GM21367 (cell line): ENCODE data around the gene SEMA5B.

Experiments used
- ATAC-seq: cut with Tn5 transposase; IDR thresholded peaks from one replicate; pipeline ENCODE4 v1.9.1; 2021; ENCODE audit not compliant: unreplicated experiment

SEMA5B gene

GRCh38 chr3:122945230-122945629, 82.3 kb downstream of the SEMA5B start:
- ATAC-seq = no peak

- no peak for ATAC-seq
These were observed 82.8 kb downstream of the SEMA5B start for GRCh38 chr3:122944671-122945161.

- no peak for ATAC-seq
These were observed 83.8 kb downstream of the SEMA5B start for GRCh38 chr3:122943828-122944190.

- ATAC-seq = no peak
These were observed 84.4 kb downstream of the SEMA5B start for GRCh38 chr3:122942937-122943827.

DNA sequence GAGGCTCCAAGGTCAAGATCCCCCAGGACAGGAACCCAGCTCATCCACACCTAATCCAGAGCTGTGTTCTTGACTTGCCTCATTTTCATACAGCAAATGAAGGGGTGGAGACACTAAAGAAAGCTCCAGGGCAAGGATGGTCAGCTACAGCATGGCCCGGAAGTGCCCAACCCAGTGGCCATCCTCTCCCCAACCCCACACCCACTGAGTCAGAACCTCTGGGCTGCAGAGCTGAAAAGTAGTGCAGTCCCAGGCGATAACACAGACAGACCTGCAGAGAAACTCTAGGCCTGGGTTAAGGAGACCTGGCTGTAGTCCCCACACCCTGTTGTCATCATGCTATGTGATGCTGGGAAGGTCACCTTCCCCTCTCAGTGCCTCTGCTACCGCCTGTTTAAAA, 85.3 kb downstream of the SEMA5B start:
- ATAC-seq = no peak

DNA sequence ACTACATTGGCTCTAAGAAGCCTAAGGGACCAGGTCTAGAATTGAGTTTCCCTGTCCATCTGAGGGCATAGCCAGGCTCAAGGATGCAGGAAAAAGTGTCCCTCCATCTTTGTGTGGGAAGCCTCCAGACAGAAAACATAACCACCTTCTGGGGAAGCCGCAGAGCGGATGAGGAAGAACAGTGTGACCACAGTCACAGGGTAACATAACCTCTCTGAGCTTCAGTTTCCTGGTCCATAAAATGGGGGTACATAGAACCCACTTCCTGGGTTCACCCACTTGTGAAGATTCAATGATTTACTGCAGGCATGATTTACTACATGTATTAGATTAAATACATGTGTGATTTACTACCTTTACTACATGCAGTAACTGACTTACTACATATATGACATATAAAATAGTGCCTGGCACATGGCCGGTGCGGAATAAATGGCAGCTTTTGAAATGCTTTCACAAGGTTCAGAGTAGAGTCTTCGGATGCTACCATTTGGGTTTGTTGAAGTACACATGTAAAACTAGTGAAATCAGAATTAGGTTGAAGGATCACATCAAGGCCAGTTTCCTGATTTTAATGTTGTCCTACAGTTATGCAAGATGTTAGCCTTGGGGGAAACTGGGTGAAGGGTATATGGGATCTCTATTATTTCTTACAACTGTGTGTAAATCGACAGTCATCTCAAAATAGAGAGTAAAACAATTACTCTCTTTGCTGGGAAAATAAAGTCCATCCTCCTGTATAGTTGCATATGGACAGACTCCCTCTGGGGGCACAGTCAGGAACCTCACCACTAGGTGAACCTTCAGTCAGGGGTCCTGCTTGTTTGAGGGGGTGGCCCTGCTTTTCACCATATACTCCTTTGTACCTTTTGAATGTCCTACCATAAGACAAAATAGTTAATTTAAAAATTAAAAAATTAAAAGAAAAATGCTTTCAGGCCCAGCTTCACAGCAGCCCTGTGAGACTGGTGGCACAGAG, 86.0 kb downstream of the SEMA5B start:
- no peak for ATAC-seq

DNA sequence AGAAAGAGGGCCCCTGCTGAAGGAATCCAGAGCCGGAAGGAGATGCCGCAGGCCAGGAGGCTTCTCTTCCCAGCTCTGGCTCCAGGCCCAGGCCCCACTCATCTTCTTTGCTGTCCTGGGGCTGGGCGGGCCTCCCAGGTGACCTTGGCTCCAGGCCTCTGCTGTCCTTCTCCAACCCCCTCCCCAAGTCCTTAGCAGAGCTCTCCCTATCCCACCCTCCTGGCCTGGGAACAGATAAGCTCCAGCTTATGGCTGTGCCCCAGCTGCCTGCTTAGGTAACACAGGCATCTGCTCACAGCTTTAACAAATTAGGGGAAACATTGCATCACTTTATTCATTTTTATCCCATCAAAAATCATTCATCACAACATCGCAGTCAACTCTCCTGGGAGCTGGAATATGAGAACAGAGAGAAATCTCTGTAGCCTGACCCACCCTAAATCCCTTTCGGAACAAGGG, 86.9 kb downstream of the SEMA5B start:
- no peak for ATAC-seq

- no peak for ATAC-seq
These were observed 88.7 kb downstream of the SEMA5B start for GRCh38 chr3:122938783-122939425.

GRCh38 chr3:122937745-122938144, 89.8 kb downstream of the SEMA5B start:
- no peak for ATAC-seq

DNA sequence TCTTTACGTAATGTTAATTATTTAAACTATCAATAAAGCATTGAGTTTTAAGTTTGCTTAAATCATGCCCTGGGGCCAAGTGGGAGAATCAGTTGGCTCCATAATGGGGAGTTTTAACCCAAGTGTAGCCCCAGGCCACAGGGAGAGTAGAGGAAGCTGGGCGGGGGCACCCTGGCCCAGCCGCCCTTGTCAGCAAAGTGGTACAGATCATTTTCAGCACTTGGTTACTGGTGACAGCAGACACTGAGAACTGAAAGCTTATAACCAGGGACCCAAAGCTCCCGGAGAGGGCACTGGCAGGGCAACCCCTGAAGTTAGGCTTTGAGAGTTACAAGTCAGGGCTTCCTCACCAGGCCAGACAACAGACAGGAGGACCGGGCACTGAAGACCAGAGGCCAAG, 90.6 kb downstream of the SEMA5B start:
- ATAC-seq = no peak

DNA sequence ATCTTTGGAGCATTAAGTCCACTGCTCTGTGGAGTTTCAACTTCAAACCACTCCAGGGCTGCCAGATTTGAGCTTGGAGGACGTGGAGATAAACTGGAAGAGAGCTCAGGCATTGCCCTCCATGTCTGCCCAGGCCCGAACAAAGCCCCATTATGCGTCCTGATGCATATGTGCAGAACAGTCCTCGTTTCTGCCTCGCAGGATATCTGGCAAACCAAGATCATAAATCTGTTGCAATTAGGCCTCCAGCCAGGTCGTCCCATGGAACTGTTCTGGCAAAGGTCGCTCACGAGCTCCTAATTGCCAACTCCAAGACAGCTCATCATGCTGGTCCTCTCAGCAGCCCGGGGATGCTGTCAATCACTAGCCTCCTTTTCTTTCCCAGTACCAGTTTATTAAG, 91.2 kb downstream of the SEMA5B start:
- no peak for ATAC-seq

- no peak for ATAC-seq
These were observed 93.3 kb downstream of the SEMA5B start for GRCh38 chr3:122934251-122934650.

- no peak for ATAC-seq
These were observed 95.2 kb downstream of the SEMA5B start for GRCh38 chr3:122932251-122932967.

GRCh38 chr3:122931636-122932035, 95.9 kb downstream of the SEMA5B start:
- ATAC-seq = no peak

GRCh38 chr3:122930063-122930997, 97.2 kb downstream of the SEMA5B start:
- ATAC-seq = no peak

DNA sequence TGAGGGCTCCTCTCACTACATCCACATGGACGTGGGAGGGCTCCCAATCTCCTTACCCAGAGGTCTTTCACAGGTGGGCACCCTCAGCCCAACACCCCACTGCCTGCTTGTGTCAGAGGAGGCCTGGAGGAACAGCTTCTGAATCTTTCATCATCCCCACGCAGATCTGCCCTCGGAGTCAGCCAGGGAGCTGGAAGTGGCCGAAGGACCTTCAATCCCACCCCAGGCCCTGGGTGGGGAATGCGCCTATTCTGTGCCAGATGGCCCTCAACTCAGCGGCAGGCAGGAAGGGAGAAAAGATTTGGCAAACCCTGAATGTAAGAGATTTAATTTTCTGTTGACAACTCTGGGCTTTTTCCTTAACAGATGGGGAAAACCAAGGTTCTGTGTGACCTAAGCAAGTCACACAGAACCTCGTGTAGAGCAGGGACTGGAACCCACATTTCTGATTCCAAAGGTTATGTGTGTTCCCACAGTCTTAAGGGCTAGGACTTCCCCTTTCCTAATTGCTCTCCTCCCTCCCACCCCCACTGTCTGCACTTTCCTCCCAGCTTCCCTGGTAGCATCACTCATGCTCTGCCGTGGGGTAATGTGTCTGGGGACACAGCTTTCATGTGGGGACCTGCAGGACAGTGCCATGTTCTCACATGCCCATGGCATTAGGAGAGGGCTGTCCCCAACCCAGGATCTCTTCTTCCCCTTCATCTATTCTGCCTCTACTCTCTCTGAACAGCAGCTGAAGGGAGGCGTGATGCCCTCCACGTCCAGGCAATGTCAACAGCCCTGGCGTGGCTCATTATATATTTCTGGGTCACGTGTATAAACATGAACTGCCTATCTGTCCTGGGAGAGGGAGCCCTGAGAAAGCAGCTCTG, 98.1 kb downstream of the SEMA5B start:
- no peak for ATAC-seq

DNA sequence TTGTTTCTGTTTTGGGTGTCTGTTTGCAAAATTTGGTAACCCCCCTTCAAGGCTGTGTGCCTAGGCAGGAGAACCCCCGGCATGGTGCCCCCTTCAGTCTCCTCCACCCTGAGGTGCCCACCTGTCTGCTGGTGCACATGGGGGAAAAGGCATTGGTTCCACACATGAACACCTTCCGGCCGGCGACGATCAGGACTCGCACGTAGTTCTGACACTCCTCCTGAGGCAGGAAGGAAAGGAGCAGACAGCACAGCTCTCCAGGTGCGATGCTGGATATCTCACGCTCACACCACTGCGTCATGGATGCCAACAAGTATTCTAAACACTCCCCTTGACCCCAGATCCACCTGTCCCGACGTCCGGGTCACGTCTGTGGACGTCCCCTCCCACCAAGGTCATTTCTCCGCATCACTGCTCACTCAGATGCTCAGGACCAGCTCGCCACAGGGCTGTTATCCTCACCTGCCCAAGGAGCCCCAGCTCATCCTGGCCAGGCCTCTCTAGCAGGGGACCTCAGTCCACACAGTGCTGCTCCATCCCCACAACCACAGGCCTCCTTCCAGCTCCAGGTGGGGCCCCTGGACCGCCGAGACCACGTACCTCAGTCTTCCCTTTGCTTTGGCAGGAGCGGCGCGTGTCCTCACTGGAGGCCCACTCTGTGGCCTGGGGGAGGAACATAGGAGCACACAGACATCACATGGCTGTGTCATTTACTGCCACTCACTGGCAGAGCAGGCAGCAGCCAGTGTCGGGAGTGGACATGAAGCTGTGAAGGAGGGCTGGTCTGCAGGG, 99.0 kb downstream of the SEMA5B start:
- ATAC-seq = no peak

DNA sequence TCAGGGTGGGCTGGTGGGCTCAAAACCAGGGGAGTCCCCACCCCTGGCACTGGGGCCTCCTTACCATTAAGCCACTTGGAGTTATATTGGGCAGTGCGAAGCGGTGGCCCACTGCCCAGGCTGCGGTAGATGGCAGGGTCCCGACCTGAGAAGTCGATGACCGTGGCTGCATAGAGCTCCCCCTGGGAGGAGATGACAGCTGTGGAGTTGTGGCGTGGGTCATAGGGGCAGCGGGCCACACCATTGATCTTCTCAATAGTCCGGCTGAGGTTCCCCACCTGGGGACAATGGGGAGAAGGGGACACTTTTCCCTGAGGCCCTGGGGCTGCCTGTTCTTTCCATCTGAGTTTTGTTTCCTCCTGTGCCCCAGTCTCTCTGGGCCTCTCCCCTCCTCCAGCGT, 99.8 kb downstream of the SEMA5B start:
- no peak for ATAC-seq
